ENCODE measurements around the gene KRTAP10-5. TPM values are rescaled to one million over a fixed set of nuclear protein-coding genes. Genes with fewer than 3 reads are reported as not detected.

Gene KRTAP10-5
- total and polyA plus RNA-seq, 9 of the 15 experiments (the other 6 are each of a cell fraction or from before 2014, with no cell fraction given), result not detected

DNA sequence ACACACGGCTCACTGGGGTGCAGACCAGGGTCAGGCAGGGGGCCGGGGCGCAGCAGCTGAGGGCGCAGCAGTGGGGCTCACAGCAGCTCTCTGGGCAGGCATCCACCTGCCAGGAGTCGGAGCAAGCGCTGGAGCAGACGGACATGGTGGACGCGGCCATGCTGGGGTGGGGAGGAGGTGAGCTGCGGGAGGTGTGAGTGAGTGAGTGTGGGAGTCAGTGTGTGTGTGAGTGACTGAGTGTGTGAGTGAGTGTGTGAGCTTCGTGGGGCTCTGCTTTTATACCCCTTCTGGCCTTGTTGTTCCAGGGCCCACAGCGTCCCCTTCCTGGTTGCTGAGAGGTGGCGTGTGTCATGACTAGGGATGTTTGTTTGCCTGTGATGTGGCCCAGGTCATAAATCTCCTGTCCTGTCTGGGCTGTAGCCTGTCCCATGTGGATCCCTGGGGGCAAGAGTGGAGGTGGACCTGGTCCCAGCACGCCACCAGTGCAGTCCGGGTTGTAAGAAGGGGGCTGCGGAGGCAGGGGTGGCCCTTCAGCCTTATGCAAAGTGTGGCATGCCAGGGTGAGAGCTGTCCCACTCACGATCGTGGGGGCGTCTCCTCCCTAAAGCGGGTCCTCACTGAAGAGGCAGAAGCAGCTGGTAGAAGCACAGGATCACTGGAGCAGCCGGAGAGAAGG lies 40.3 kb downstream of the KRTAP10-5 start, which contains the start of gene KRTAP10-1:
Gene KRTAP10-1 (minus strand): TSS at position 205 of the 676 bp plus-strand sequence. CDS start 45 bp downstream, at position 160.
- no peaks in the 10 kb centered on the region for H3K79me2 ChIP-seq (ENCODE audit: control insufficient read depth, insufficient read depth, low read length)
- intact Hi-C loops (cut with micrococcal nuclease), result no loop called here
- H3K4me2 ChIP-seq (ENCODE audit: insufficient read depth, low read length), result no peak within 1 kb of the TSS
- in situ Hi-C loops (cut with MboI), result no loop called here
- POLR2A ChIA-PET, result interaction anchor here (0.6 to 0.9 kb wide), 3 partner anchors 9 to 35 kb away, joined by 3 to 4 read pairs (median 3); no protein-coding TSS in a partner anchor
- H4K20me1 ChIP-seq (replicated peaks; ENCODE audit: control insufficient read depth, insufficient read depth, low read length), result no peaks in the 10 kb centered on the region
- no peak within 1 kb of the TSS for H3K4me3 ChIP-seq
- H3K27ac ChIP-seq (ENCODE audit: extremely low read depth, low read depth, low read length), result no peak within 1 kb of the TSS
- H3K4me1 ChIP-seq (replicated peaks in 1 of 2; ENCODE audit: control insufficient read depth in 2 of 2, insufficient read depth in 2 of 2, low read length in 2 of 2), result peaks cover 0 to 5% of the 10 kb centered on the region in 2 experiments; a peak in 2 of 5 replicates
- no TSS peak for BruUV-seq (replicated peaks)
- ATAC-seq (no peak), DNase-seq (ENCODE audit: extremely low read depth in 1 of 4, low spot score in 3 of 4) (no peak), FAIRE-seq (no peak)
- peaks cover 5 to 31% of the 10 kb centered on the region in 2 experiments; a peak in 4 of 5 replicates for H3K27me3 ChIP-seq (ENCODE audit: control insufficient read depth in 2 of 2, insufficient read depth in 2 of 2, low read length in 2 of 2)
- under 1% methylated on average over 21 of the region's 21 CpGs for WGBS (ENCODE audit: insufficient coverage, low coverage, missing lambda C conversion rate)
- H3K9me1 ChIP-seq (ENCODE audit: control insufficient read depth, insufficient read depth, low read length), result no peaks in the 10 kb centered on the region
- no peak within 1 kb of the TSS for H2AFZ ChIP-seq (ENCODE audit: low read depth, low read length)
- CTCF ChIA-PET (ENCODE audit: low intra/inter-chr PET ratio), result no interaction called here
- H3K9ac ChIP-seq (ENCODE audit: insufficient read depth in 1 of 2, low read depth in 2 of 2, low read length in 2 of 2), result no peak within 1 kb of the TSS
- no peaks in the 10 kb centered on the region for H3K9me3 ChIP-seq (replicated peaks; ENCODE audit: control insufficient read depth, insufficient read depth, low read depth, low read length)
- H3K36me3 ChIP-seq (ENCODE audit: control insufficient read depth, insufficient read depth, low read length), result no peaks in the 10 kb centered on the region
- TF ChIP-seq, protein P1, sequence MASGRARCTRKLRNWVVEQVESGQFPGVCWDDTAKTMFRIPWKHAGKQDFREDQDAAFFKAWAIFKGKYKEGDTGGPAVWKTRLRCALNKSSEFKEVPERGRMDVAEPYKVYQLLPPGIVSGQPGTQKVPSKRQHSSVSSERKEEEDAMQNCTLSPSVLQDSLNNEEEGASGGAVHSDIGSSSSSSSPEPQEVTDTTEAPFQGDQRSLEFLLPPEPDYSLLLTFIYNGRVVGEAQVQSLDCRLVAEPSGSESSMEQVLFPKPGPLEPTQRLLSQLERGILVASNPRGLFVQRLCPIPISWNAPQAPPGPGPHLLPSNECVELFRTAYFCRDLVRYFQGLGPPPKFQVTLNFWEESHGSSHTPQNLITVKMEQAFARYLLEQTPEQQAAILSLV (tag; IDR thresholded peaks at IDR 0.05), result no peak
- TF ChIP-seq ZKSCAN3 (CRISPR knock-in tag; IDR thresholded peaks at IDR 0.05) (no peak), MEIS2 (IDR thresholded peaks at IDR 0.05; ENCODE audit: partially characterized antibody) (peak; percentile 74), ADNP (tag; IDR thresholded peaks at IDR 0.05) (no peak), HNRNPK (IDR thresholded peaks at IDR 0.05; ENCODE audit: low read depth, low read length, poor library complexity, severe bottlenecking) (no peak), NFYB (IDR thresholded peaks at IDR 0.05; ENCODE audit: extremely low read depth, insufficient read length) (no peak), PKNOX1 (IDR thresholded peaks at IDR 0.05) (peak; percentile 62), KAT2B (IDR thresholded peaks at IDR 0.05; ENCODE audit: low read depth, low read length) (no peak), MYNN (IDR thresholded peaks at IDR 0.05) (no peak), MYNN (CRISPR knock-in tag; IDR thresholded peaks at IDR 0.05) (no peak), NR1H2 (CRISPR knock-in tag; IDR thresholded peaks at IDR 0.05) (no peak), MLX (CRISPR knock-in tag; conservative IDR thresholded peaks at IDR 0.05) (no peak), THRAP3 (IDR thresholded peaks at IDR 0.05; ENCODE audit: borderline replicate concordance) (no peak)
- TF ChIP-seq, protein P2, sequence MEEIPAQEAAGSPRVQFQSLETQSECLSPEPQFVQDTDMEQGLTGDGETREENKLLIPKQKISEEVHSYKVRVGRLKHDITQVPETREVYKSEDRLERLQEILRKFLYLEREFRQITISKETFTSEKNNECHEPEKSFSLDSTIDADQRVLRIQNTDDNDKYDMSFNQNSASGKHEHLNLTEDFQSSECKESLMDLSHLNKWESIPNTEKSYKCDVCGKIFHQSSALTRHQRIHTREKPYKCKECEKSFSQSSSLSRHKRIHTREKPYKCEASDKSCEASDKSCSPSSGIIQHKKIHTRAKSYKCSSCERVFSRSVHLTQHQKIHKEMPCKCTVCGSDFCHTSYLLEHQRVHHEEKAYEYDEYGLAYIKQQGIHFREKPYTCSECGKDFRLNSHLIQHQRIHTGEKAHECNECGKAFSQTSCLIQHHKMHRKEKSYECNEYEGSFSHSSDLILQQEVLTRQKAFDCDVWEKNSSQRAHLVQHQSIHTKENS (CRISPR knock-in tag; IDR thresholded peaks at IDR 0.05), result no peak
- TF ChIP-seq, protein P3, sequence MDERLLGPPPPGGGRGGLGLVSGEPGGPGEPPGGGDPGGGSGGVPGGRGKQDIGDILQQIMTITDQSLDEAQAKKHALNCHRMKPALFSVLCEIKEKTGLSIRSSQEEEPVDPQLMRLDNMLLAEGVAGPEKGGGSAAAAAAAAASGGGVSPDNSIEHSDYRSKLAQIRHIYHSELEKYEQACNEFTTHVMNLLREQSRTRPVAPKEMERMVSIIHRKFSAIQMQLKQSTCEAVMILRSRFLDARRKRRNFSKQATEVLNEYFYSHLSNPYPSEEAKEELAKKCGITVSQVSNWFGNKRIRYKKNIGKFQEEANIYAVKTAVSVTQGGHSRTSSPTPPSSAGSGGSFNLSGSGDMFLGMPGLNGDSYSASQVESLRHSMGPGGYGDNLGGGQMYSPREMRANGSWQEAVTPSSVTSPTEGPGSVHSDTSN (CRISPR knock-in tag; IDR thresholded peaks at IDR 0.05; ENCODE audit: low read depth), result no peak
- TF ChIP-seq, protein P3 (tag; conservative IDR thresholded peaks at IDR 0.05; ENCODE audit: low read depth), result peak; percentile 72
